Fibroblast of skin of left biceps (primary cell): ENCODE data around the gene FGD4.
"Not testable (repeated sequence)": the region's sequence is repeated elsewhere in the genome, so short reads cannot be mapped to it uniquely, and the experiment has no call there.

Source experiments
- DNase-seq, 2 experiments: peaks; one replicate each; pipeline ENCODE4 v3.0.0-alpha.2; 2013; ENCODE audit warnings: low read depth in 2 of 2

Gene FGD4

GRCh38 chr12:32560520-32560919 lies 161.2 kb downstream of the FGD4 start:
- DNase-seq = no peak

- DNase-seq = no peak
Observed at GRCh38 chr12:32561931-32562341, 162.6 kb downstream of the FGD4 start.

- DNase-seq = not testable (repeated sequence)
Observed at GRCh38 chr12:32562413-32562812, 163.1 kb downstream of the FGD4 start.

- no peak for DNase-seq
Observed at GRCh38 chr12:32566663-32567295, 167.4 kb downstream of the FGD4 start.

GRCh38 chr12:32567296-32567674 lies 167.9 kb downstream of the FGD4 start:
- DNase-seq = no peak

GRCh38 chr12:32568228-32568627 lies 168.9 kb downstream of the FGD4 start:
- peak; percentile 57 to 60 for DNase-seq

GRCh38 chr12:32569259-32569658 lies 169.9 kb downstream of the FGD4 start:
- DNase-seq = no peak

- DNase-seq = no peak
Observed at GRCh38 chr12:32574585-32574984, 175.2 kb downstream of the FGD4 start.

- no peak for DNase-seq
Observed at GRCh38 chr12:32577328-32577727, 178.0 kb downstream of the FGD4 start.

- DNase-seq = peak in 1 of 2 experiments; percentile 6
Observed at GRCh38 chr12:32583534-32583933, 184.2 kb downstream of the FGD4 start.

- DNase-seq = no peak
Observed at GRCh38 chr12:32585680-32586079, 186.3 kb downstream of the FGD4 start.

- no peak for DNase-seq
Observed at GRCh38 chr12:32586390-32586789, 187.0 kb downstream of the FGD4 start.

GRCh38 chr12:32587581-32588495 lies 188.5 kb downstream of the FGD4 start:
- no peak for DNase-seq

- no peak for DNase-seq
Observed at GRCh38 chr12:32588604-32589003, 189.2 kb downstream of the FGD4 start.

- DNase-seq = no peak
Observed at GRCh38 chr12:32589165-32589865, 190.0 kb downstream of the FGD4 start.

- peak; percentile 35 to 39 for DNase-seq
Observed at GRCh38 chr12:32595251-32595650, 195.9 kb downstream of the FGD4 start.

GRCh38 chr12:32596030-32596429 lies 196.7 kb downstream of the FGD4 start:
- no peak for DNase-seq

GRCh38 chr12:32598688-32599087 lies 199.3 kb downstream of the FGD4 start:
- DNase-seq = no peak

GRCh38 chr12:32600681-32601080 lies 201.3 kb downstream of the FGD4 start:
- no peak for DNase-seq

- DNase-seq = no peak
Observed at GRCh38 chr12:32603071-32603470, 203.7 kb downstream of the FGD4 start.

- DNase-seq = peak; percentile 24 to 35
Observed at GRCh38 chr12:32603858-32604257, 204.5 kb downstream of the FGD4 start.

GRCh38 chr12:32604565-32604964 lies 205.2 kb downstream of the FGD4 start:
- DNase-seq = no peak
